GM12864 (cell line): ENCODE results near the gene BMPR1B.

Experiments used
- DNase-seq: peaks from one replicate; pipeline ENCODE4 v3.0.0-alpha.2; 2011; ENCODE audit warnings: low read depth
- H3K4me3 ChIP-seq: 2 replicates; pipeline ENCODE4 v1.5.1; 2011; ENCODE audit warnings: mild to moderate bottlenecking, low read depth, low read length, control low read depth
- TF ChIP-seq, protein P1 (sequence below): IDR thresholded peaks from 2 replicates; pipeline ENCODE4 v1.5.1; 2011; ENCODE audit warnings: low read depth, mild to moderate bottlenecking, moderate library complexity, low read length, control low read depth, inconsistent platforms; ENCODE audit errors: missing control alignments

The BMPR1B gene

DNA sequence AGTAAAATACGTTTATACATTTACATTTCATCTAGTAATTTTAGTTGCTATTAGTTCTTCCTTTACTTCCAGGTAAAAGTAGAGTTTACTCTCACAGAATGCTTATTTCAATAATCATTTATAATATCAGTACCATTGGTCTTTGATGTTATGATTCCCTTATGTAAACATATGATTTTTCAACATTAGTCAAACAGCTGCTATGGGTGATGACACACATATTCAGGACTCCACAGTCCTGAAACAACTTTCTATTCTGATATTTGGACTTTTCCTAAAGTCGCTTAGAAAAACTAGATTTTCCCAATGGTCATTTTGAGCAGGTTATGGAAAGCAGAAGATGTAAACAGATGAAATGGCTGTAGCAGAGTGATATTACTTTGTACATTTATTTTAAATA lies 421.2 kb downstream of the BMPR1B start:
- no peak for DNase-seq
- TF ChIP-seq, protein P1, sequence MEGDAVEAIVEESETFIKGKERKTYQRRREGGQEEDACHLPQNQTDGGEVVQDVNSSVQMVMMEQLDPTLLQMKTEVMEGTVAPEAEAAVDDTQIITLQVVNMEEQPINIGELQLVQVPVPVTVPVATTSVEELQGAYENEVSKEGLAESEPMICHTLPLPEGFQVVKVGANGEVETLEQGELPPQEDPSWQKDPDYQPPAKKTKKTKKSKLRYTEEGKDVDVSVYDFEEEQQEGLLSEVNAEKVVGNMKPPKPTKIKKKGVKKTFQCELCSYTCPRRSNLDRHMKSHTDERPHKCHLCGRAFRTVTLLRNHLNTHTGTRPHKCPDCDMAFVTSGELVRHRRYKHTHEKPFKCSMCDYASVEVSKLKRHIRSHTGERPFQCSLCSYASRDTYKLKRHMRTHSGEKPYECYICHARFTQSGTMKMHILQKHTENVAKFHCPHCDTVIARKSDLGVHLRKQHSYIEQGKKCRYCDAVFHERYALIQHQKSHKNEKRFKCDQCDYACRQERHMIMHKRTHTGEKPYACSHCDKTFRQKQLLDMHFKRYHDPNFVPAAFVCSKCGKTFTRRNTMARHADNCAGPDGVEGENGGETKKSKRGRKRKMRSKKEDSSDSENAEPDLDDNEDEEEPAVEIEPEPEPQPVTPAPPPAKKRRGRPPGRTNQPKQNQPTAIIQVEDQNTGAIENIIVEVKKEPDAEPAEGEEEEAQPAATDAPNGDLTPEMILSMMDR = no peak
- no peak overlapping the region for H3K4me3 ChIP-seq

DNA sequence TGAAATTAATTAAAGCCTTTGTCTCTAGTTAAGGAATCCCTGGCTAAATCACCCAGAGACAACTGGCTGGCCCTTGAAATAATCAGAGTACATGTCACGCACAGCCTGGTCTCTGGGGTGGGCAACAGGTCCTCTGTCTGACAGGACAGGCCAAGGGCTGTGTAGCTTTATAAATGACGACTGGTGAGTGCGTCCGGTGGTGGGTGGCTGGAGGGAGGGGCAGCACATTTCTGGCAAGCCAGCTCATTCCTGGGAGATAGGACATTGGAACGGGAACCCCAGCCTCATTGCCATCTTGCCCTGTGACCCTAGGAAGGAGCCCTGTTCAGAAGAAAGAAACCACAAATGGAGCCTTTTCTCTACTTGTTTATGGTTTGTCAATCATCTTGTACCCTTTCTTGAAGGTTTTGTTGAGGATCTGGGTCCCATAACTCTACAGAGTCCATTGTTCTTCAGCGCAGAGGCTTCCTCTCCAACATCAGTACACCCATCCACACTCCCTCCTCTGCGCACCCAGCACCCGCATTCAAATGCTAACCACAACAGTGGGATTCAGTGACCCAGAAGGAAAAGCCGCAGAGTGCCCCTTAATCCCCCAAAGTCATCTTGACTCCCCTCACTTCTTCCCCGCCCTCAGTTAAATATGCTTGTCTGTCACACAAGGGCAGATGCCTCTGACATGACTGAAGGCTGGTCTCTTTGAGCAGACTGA lies 422.9 kb downstream of the BMPR1B start:
- no peak for DNase-seq
- TF ChIP-seq, protein P1 = no peak
- no peak overlapping the region for H3K4me3 ChIP-seq

DNA sequence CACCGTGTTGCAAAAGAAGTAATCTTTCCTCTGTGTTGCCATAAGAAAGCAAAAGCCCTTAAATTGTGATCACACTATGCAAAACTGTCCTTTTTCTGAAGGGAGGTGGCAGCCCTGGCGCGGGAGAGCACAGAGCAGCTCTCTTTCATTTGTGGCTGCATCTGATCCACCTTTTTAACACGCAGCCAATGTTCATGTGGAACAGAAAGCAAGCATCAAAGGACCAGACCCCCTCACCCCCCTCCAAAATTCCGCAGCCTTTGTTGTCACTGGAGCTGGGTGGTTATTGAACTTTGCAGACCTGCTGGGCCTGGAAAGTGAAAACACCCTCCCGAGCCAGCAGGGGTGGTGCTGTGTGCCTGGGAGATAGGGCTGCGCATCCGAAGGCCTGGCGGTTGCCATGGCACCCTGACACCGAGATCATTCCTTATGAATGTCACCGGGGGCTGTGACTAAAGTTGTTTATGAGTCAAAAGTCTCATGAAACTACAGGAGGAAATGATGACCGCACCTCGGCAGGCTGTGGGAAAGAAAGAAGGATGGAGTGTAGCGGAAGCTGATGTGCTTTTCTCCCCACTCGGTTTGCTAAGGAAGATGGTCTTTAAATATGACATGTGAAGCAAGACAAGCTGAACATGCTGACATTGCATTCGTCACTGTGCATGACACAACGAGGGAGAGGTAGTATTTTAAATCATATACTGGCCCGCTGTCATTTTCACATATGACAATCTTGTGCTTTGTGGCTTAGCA lies 423.7 kb downstream of the BMPR1B start:
- H3K4me3 ChIP-seq = no peak overlapping the region
- DNase-seq = no peak
- TF ChIP-seq, protein P1 = no peak

DNA sequence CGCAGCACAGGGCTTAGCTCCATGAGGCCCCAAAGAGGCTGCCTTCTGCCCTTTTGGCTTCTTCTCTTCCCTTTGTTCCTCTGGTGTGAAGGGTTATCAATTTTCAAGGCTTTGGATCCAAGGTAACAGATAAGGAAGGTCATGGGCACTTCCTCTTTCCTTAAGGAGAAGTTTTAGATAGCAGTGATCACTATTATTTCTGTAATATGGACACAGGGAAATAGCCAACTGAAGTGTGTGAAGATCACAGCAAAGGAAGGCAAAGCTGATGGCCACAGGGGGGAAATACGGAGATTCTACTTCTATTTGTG lies 424.2 kb downstream of the BMPR1B start:
- DNase-seq = no peak
- TF ChIP-seq, protein P1 = no peak
- H3K4me3 ChIP-seq = no peak overlapping the region

DNA sequence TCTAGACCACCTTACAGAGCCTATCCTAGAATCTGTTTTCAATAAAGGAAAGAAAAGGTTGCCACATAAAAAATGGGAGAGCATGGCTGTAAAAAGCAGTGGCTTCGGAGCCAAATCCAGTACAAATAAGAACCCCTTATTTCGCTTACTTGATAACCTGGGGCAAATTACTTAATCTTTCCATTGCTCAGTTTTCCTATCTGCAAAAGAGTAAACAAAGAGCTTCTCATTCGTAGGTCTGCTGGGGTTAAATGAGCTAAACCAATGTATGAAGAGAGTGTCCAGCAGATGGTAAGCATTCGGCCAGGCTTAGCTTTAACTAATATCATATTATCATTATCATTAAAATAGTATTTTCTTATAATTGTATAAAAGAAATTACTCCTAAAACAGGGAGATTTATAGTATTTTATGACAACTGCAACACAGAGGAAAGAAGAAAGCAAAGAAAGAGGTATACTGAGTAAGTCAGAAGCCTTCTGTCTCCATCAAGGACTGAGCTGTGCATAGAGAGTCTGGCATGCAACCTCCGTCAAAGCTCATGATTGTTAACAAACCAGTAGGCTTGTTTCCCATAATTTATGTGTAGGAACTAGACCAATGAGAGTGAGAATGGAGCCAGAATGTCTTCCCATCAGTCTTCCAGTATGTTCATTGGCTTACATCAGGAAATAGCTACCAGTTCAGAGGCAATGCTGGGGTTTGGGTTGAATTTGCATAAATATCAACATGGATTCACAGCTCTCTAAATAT lies 426.1 kb downstream of the BMPR1B start:
- DNase-seq = no peak
- TF ChIP-seq, protein P1 = no peak
- H3K4me3 ChIP-seq = no peak overlapping the region

DNA sequence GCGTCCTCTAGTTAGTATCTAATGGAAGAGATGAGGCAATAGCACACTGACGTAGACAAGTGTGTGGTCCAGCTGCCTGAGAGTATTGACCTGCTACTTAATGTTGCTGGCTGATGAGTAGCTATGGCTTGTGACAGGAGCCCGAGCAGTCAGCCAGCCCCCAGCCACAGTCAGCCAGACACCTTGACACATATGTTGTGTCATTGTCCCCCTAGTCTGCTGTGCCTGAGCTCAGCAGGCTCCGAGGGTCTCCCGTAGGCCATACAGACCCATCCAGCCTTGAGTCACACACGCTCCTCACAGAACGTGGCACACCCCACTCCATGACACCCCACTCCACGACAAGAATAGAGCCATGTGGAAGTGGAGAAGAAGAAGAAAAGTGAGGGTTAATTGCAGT lies 428.9 kb downstream of the BMPR1B start:
- TF ChIP-seq, protein P1 = no peak
- no peak overlapping the region for H3K4me3 ChIP-seq
- no peak for DNase-seq
